Central memory CD8-positive, alpha-beta T cell (primary cell): ENCODE results near the gene OSTN.
"Not testable (repeated sequence)": the region's sequence is repeated elsewhere in the genome, so short reads cannot be mapped to it uniquely, and the experiment has no call there.

Experiments
- ATAC-seq: fragments of 150-1000 bp; cut with Tn5 transposase; replicated peaks from 2 replicates; pipeline ENCODE4 v1.10.0; 2022; ENCODE audit warnings: mild to moderate bottlenecking, moderate FRiP score, moderate number of reproducible peaks; ENCODE audit not compliant: poor library complexity, severe bottlenecking; ENCODE audit errors: extremely low read depth
- DNase-seq, 2 donors: peaks; one replicate each; pipeline ENCODE4 v3.0.0; 2021; ENCODE audit warnings: low spot score in 2 of 2
- H3K27ac Mint-ChIP-seq: one replicate; pipeline ENCODE4 v1.8.0; 2022; ENCODE audit warnings: low read depth, mild to moderate bottlenecking, moderate library complexity, mixed read lengths
- H3K27me3 Mint-ChIP-seq: one replicate; pipeline ENCODE4 v1.8.0; 2022; ENCODE audit warnings: mixed read lengths
- H3K36me3 Mint-ChIP-seq: one replicate; pipeline ENCODE4 v1.8.0; 2022; ENCODE audit warnings: mild to moderate bottlenecking, moderate library complexity, mixed read lengths; ENCODE audit not compliant: insufficient read depth
- H3K4me1 Mint-ChIP-seq: one replicate; pipeline ENCODE4 v1.8.0; 2022; ENCODE audit warnings: mixed read lengths
- H3K4me3 Mint-ChIP-seq: one replicate; pipeline ENCODE4 v1.8.0; 2022; ENCODE audit warnings: mild to moderate bottlenecking, moderate library complexity, mixed read lengths
- H3K9me3 Mint-ChIP-seq: one replicate; pipeline ENCODE4 v1.8.0; 2022; ENCODE audit warnings: mixed read lengths

The OSTN gene, protein sequence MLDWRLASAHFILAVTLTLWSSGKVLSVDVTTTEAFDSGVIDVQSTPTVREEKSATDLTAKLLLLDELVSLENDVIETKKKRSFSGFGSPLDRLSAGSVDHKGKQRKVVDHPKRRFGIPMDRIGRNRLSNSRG

DNA sequence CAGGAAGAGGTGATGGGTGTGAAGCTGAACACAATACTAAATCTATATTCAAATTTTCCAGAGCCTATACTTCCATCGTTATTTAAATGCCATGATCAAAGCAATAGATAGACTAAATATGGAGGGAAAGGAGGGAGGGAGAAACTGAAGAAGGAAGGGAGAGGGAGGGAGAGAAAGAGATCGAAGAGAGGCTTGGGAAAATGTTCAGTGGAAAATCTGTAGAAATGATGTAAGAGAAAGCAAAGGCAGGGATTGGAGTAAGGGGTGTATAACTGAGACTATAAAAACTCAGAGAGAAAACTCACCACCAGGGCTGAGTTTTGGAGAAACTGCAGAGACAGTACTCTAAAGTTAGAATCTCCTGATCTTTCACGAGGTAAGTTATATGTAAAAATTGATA lies at the start of gene OSTN:
TSS of gene OSTN (plus strand) at position 310 of the 400 bp plus-strand sequence. CDS start 13,292 bp downstream, outside the sequence.
- H3K27me3 Mint-ChIP-seq, result no peaks in the 10 kb centered on the region
- H3K4me1 Mint-ChIP-seq, result no peaks in the 10 kb centered on the region
- no peak for ATAC-seq
- peaks cover 15% of the 10 kb centered on the region for H3K9me3 Mint-ChIP-seq
- DNase-seq, result no peak
- H3K27ac Mint-ChIP-seq, result no peak within 1 kb of the TSS
- H3K36me3 Mint-ChIP-seq, result no peaks in the 10 kb centered on the region
- no peak within 1 kb of the TSS for H3K4me3 Mint-ChIP-seq

DNA sequence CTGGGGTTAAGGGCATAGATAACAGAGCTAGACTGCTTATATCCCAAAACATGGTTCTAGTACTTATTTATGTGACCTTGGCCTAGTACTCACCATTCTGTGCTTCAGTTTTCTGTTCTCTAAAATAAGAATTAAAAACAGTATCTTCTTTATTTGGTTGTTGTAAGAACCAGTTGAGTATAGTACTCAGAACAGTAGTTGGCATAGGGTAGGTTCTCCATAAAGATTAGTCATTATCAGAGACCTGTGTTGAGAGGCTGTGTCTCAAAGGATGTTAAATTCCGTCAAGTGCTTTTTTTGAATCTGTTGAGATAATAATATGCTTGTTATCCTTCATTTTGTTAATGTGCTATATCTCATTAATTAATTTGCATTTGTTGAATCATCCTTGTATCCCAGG lies 47.4 kb upstream of the OSTN start:
- Mint-ChIP-seq H3K4me1 (no peaks in the 10 kb centered on the region), H3K27ac (no peak overlapping the region), H3K9me3 (peaks cover 14% of the 10 kb centered on the region), H3K27me3 (no peaks in the 10 kb centered on the region), H3K4me3 (no peak overlapping the region), H3K36me3 (no peaks in the 10 kb centered on the region)
- DNase-seq (no peak), ATAC-seq (no peak)

DNA sequence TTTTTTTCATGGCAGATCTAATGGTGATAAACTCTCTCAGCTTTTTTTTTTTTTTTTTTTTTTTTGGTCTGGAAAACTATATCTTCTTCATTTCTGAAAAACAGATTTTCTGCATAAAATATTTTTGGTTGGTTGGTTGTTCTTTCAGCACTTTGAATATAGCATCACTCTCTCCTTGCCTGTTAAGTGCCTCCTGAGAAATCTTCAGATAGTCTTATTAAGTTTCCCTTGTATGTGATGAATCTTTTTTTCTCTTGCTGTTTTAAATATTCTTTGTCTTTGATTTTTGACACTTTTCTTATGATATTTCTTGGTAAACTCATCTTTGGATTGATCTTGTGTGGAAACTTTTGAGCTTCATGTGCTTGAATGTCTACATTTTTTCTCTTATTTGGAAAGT lies 44.2 kb upstream of the OSTN start:
- H3K27ac Mint-ChIP-seq, result no peak overlapping the region
- H3K4me1 Mint-ChIP-seq, result no peaks in the 10 kb centered on the region
- H3K9me3 Mint-ChIP-seq, result peaks cover 13% of the 10 kb centered on the region
- DNase-seq (no peak), ATAC-seq (no peak)
- H3K4me3 Mint-ChIP-seq, result no peak overlapping the region
- H3K36me3 Mint-ChIP-seq, result no peaks in the 10 kb centered on the region
- H3K27me3 Mint-ChIP-seq, result no peaks in the 10 kb centered on the region

- Mint-ChIP-seq H3K36me3 (no peaks in the 10 kb centered on the region), H3K27ac (no peak overlapping the region), H3K4me1 (no peaks in the 10 kb centered on the region), H3K4me3 (no peak overlapping the region), H3K27me3 (no peaks in the 10 kb centered on the region), H3K9me3 (peaks cover 24% of the 10 kb centered on the region)
- ATAC-seq, result no peak
- DNase-seq, result no peak
Measured at GRCh38 chr3:191158247-191158646, 40.8 kb upstream of the OSTN start.

GRCh38 chr3:191158815-191159214 lies 40.2 kb upstream of the OSTN start:
- DNase-seq, result no peak
- Mint-ChIP-seq H3K36me3 (no peaks in the 10 kb centered on the region), H3K9me3 (peaks cover 24% of the 10 kb centered on the region), H3K4me3 (no peak overlapping the region), H3K27me3 (no peaks in the 10 kb centered on the region), H3K27ac (no peak overlapping the region), H3K4me1 (no peaks in the 10 kb centered on the region)
- no peak for ATAC-seq

- Mint-ChIP-seq H3K4me3 (no peak overlapping the region), H3K27ac (no peak overlapping the region), H3K36me3 (no peaks in the 10 kb centered on the region), H3K27me3 (no peaks in the 10 kb centered on the region), H3K4me1 (no peaks in the 10 kb centered on the region), H3K9me3 (peaks cover 12% of the 10 kb centered on the region)
- DNase-seq, result no peak
- no peak for ATAC-seq
Measured at GRCh38 chr3:191165802-191166201, 33.2 kb upstream of the OSTN start.

DNA sequence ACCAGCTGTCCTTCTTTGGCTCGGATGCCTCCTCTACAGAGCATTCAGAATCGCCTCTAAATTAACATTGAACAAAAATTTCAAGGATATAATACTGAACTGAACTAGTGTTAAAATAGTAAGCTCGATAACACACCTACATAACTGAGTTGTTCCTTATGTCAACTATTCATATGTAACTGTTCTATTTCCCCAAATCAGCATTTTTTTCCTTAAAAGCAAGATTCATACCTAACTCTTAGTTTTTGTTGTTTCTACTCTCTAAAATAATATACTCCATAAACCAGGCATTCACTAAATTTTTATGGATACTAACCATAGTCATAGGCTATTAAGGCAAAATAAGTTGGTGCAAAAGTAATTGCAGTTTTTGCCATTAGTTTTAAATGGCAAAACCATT lies 32.7 kb upstream of the OSTN start:
- Mint-ChIP-seq H3K4me3 (no peak overlapping the region), H3K27me3 (no peaks in the 10 kb centered on the region), H3K9me3 (peaks cover 13% of the 10 kb centered on the region), H3K4me1 (no peaks in the 10 kb centered on the region), H3K36me3 (no peaks in the 10 kb centered on the region), H3K27ac (no peak overlapping the region)
- ATAC-seq, result no peak
- DNase-seq, result no peak

DNA sequence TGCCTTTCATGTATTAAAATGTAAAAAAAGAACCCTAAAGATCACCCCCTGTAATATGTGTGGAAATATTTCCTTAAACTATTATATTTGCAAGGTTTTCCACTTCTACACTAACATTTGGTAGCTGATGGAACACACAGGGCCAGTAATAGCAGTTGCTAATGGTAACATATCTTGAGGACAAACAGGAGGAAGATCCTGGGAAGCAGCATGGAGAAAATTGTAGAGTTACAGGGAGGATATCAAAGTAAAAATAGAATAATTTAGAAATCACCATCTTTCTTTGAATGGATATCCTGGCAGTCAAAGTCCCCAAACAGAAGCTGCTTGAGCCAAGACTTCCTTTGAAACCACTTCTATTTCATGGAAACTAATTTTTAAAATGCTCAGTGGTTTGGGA lies 29.5 kb upstream of the OSTN start:
- no peaks in the 10 kb centered on the region for H3K27me3 Mint-ChIP-seq
- H3K27ac Mint-ChIP-seq, result no peak overlapping the region
- no peak overlapping the region for H3K4me3 Mint-ChIP-seq
- DNase-seq (no peak), ATAC-seq (no peak)
- H3K9me3 Mint-ChIP-seq, result peaks cover 11% of the 10 kb centered on the region
- no peaks in the 10 kb centered on the region for H3K36me3 Mint-ChIP-seq
- no peaks in the 10 kb centered on the region for H3K4me1 Mint-ChIP-seq

DNA sequence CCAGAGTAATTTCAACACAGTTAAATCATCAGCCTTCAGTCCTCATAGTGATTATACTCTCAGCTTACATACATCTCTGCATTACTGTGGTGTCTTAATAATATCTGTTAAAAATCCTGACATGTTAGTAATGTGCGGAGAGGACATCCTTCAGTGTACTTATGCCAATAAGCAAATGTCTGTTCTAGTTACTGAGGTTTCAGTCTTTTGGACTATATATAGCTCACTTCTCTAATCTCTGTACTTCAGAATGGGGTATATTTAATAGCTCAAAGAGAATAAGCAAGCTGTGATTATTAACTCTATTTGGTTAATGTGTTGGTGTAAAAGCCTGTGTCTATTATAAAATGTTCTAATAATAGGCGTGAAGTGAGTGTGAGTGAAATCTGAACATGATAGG lies 28.9 kb upstream of the OSTN start:
- H3K4me1 Mint-ChIP-seq, result no peaks in the 10 kb centered on the region

DNA sequence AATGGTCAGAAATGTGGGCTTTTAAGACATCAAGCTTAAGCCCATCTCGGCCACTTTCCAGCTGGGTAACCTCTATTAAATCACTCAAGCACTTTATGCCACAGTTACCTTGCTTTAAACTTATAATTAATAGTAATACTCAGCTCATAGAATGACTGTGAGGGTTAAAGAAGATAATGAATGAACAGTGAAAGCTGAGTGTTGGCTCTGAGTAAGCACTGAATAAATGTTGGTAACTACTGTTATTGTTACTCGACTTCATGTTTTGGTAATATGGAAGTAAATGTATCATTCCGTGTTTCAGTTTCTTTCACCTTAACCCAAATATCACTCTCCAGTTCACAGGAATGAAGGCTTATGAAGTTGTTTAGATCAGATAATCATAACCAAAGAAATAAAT lies 23.9 kb upstream of the OSTN start:
- Mint-ChIP-seq H3K9me3 (peaks cover 16% of the 10 kb centered on the region), H3K4me1 (no peaks in the 10 kb centered on the region), H3K36me3 (no peaks in the 10 kb centered on the region), H3K27ac (no peak overlapping the region), H3K4me3 (no peak overlapping the region), H3K27me3 (no peaks in the 10 kb centered on the region)
- DNase-seq (no peak), ATAC-seq (no peak)

More for the DNA sequence above, 28.9 kb upstream of the OSTN start:
- H3K4me3 Mint-ChIP-seq, result no peak overlapping the region
- H3K9me3 Mint-ChIP-seq, result peaks cover 11% of the 10 kb centered on the region
- no peaks in the 10 kb centered on the region for H3K36me3 Mint-ChIP-seq
- H3K27me3 Mint-ChIP-seq, result no peaks in the 10 kb centered on the region
- ATAC-seq (no peak), DNase-seq (no peak)
- no peak overlapping the region for H3K27ac Mint-ChIP-seq

DNA sequence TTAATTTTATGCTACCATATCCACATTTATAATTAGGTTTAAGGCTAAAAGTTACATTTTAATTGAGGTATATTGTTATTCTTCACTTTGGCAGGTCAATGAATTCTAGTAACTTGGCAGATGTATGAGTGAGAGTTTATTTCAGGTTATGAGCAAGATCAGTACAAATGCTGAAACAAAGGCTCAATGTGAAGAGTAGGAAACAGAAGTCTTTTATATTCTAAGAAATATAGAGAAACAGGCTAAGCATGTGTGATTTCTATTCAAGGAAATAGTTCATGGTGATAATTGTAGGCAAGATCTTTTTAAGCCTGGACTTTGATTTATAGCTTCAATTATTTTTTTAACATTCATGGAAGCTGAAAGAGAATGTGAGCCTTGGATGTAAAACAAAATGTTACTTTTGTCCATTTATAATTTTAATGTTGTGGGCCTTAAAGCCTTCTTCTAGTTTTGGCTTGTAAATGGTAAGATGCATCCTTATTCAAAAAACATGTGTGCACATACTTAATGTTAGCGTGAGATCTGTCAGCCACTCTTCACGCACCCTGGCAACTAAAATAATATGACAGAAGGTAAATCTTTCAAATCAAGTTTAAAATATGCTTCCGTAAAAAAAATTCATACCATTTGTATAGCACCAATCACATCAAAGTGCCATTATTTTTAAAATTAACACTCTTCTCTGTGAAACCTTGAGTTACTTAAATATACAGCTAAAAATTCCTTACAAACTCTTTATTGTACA lies 22.8 kb upstream of the OSTN start:
- no peaks in the 10 kb centered on the region for H3K4me1 Mint-ChIP-seq

DNA sequence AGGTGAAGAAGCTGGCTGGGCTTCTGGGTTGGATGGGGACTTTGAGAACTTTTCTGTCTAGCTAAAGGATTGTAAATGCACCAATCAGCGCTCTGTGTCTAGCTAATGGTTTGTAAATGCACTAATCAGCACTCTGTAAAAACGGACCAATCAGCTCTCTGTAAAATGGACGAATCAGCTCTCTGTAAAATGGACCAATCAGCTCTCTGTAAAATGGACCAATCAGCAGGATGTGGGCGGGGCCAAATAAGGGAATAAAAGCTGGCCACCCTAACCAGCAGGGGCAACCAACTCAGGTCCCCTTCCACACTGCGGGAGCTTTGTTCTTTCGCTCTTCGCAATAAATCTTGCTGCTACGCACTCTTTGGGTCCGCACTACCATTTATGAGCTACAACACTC lies 13.7 kb upstream of the OSTN start:
- not testable (repeated sequence) for H3K4me3 Mint-ChIP-seq, H3K4me1 Mint-ChIP-seq, DNase-seq, H3K27ac Mint-ChIP-seq, ATAC-seq, H3K36me3 Mint-ChIP-seq, H3K9me3 Mint-ChIP-seq, H3K27me3 Mint-ChIP-seq

More for the DNA sequence above, 22.8 kb upstream of the OSTN start:
- H3K4me3 Mint-ChIP-seq, result no peak overlapping the region
- no peaks in the 10 kb centered on the region for H3K27me3 Mint-ChIP-seq
- peaks cover 22% of the 10 kb centered on the region for H3K9me3 Mint-ChIP-seq
- no peak for DNase-seq
- ATAC-seq, result no peak
- H3K27ac Mint-ChIP-seq, result no peak overlapping the region
- H3K36me3 Mint-ChIP-seq, result no peaks in the 10 kb centered on the region

GRCh38 chr3:191188246-191188645 lies 10.8 kb upstream of the OSTN start:
- not testable (repeated sequence) for H3K4me1 Mint-ChIP-seq, H3K27ac Mint-ChIP-seq

More at GRCh38 chr3:191188246-191188645, 10.8 kb upstream of the OSTN start:
- not testable (repeated sequence) for H3K27me3 Mint-ChIP-seq, H3K9me3 Mint-ChIP-seq, H3K4me3 Mint-ChIP-seq, DNase-seq, ATAC-seq, H3K36me3 Mint-ChIP-seq
